ENCODE results near the gene CD200. TPM values are rescaled to one million over a fixed set of nuclear protein-coding genes. Genes with fewer than 3 reads are reported as not detected.

Gene CD200
- total RNA-seq, 1 experiment from 2014 or later, result not detected

DNA sequence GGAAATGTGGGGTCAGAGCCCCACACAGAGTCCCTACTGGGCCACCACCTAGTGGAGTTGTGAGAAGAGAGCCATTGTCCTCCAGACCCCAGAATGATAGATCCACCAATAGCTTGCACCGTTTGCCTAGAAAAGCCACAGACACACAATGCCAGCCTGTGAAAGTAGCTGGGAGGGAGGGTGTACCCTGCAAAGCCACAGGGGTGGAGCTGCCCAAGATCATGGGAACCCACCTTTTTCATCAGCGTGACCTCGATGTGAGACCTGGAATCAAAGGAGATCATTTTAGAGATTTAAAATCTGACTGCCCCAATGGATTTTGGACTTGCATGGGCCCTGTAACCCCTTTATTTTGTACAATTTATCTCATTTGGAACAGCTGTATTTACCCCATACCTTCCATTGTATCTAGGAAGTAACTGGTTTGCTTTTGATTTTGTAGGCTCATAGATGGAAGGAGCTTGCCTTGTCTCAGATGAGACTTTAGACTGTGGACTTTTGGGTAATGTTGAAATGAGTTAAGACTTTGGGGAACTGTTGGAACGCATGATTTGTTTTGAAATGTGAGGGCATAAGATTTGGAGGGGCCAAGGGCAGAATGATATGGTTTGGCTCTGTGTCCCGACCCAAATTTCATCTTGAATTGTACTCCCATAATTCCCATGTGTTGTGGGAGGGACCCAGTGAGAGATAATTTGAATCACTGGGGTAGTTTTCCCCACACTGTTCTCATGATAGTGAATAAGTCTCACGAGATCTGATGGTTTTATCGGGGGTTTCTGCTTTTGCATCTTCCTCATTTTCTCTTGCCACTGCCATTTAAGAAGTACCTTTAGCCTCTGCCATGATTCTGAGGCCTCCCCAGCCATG is 49.0 kb downstream of the CD200 start:
- Histone ChIP-seq H3K36me3 (ENCODE audit: control insufficient read depth, insufficient read depth, low read length) (no peaks in the 10 kb centered on the region), H3K27ac (ENCODE audit: low read length) (no peak overlapping the region), H3K27me3 (ENCODE audit: control insufficient read depth, insufficient read depth, low read length) (no peaks in the 10 kb centered on the region), H3K4me3 (ENCODE audit: low read depth in 2 of 2, low read length in 2 of 2) (no peak overlapping the region), H3K9me3 (ENCODE audit: control insufficient read depth, insufficient read depth, low read depth, low read length) (no peaks in the 10 kb centered on the region), H3K4me1 (ENCODE audit: control insufficient read depth, insufficient read depth, low read length) (no peaks in the 10 kb centered on the region)
- in situ Hi-C loops (cut with HindIII; ENCODE audit: low pct_unique_long_range_greater_than_20kb, low sequenced_read_pairs) (no loop called here), intact Hi-C loops (cut with micrococcal nuclease; ENCODE audit: unreplicated experiment) (no loop called here)
- TF ChIP-seq TCF7L2 (IDR thresholded peaks at IDR 0.05; ENCODE audit: low read depth, low read length), result no peak
- no peak for TF ChIP-seq SIN3A (IDR thresholded peaks at IDR 0.05; ENCODE audit: borderline replicate concordance, insufficient read depth, low read depth, low read length)
- TF ChIP-seq POLR2AphosphoS5 (IDR thresholded peaks at IDR 0.05; ENCODE audit: low read depth, low read length), result no peak
- TF ChIP-seq, protein P1, sequence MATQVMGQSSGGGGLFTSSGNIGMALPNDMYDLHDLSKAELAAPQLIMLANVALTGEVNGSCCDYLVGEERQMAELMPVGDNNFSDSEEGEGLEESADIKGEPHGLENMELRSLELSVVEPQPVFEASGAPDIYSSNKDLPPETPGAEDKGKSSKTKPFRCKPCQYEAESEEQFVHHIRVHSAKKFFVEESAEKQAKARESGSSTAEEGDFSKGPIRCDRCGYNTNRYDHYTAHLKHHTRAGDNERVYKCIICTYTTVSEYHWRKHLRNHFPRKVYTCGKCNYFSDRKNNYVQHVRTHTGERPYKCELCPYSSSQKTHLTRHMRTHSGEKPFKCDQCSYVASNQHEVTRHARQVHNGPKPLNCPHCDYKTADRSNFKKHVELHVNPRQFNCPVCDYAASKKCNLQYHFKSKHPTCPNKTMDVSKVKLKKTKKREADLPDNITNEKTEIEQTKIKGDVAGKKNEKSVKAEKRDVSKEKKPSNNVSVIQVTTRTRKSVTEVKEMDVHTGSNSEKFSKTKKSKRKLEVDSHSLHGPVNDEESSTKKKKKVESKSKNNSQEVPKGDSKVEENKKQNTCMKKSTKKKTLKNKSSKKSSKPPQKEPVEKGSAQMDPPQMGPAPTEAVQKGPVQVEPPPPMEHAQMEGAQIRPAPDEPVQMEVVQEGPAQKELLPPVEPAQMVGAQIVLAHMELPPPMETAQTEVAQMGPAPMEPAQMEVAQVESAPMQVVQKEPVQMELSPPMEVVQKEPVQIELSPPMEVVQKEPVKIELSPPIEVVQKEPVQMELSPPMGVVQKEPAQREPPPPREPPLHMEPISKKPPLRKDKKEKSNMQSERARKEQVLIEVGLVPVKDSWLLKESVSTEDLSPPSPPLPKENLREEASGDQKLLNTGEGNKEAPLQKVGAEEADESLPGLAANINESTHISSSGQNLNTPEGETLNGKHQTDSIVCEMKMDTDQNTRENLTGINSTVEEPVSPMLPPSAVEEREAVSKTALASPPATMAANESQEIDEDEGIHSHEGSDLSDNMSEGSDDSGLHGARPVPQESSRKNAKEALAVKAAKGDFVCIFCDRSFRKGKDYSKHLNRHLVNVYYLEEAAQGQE (IDR thresholded peaks at IDR 0.05; ENCODE audit: insufficient read depth in 1 of 2, low read depth in 2 of 2, low read length in 1 of 2), result no peak
- TF ChIP-seq, protein P2, sequence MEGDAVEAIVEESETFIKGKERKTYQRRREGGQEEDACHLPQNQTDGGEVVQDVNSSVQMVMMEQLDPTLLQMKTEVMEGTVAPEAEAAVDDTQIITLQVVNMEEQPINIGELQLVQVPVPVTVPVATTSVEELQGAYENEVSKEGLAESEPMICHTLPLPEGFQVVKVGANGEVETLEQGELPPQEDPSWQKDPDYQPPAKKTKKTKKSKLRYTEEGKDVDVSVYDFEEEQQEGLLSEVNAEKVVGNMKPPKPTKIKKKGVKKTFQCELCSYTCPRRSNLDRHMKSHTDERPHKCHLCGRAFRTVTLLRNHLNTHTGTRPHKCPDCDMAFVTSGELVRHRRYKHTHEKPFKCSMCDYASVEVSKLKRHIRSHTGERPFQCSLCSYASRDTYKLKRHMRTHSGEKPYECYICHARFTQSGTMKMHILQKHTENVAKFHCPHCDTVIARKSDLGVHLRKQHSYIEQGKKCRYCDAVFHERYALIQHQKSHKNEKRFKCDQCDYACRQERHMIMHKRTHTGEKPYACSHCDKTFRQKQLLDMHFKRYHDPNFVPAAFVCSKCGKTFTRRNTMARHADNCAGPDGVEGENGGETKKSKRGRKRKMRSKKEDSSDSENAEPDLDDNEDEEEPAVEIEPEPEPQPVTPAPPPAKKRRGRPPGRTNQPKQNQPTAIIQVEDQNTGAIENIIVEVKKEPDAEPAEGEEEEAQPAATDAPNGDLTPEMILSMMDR (IDR thresholded peaks at IDR 0.05), result no peak
- BruUV-seq (replicated peaks), result no TSS peak
- ChIA-PET CTCF (no interaction called here), POLR2A (no interaction called here)
- ATAC-seq (no peak), DNase-seq (ENCODE audit: low read depth, low spot score) (no peak)

DNA sequence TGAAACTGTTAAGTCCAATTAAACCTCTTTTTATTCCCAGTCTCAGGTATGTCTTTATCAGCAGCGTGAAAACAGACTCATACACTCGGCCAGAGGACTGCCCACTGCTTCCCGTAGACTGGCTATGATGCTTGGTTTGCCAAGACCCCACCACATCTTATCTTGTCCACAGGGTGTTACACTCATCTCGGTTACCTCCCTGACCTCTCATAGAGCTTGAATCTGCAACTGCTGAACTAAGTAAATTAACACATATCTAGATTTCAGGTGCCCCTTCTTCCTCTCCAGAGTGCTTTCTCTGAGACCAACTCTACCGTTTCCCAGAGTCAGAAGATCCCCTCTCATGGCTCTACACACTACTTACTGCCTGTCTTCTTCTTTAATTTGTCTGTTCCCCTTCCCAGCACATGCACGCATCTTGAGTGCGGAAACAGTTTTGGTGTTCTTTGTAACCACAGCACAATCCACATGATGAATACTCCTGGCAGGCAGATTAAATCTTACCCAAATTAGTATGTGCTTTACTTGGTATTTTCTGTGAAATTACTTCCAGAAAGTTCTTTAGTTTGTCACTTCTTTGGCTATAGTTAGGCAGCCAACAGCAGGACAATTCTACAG is 49.7 kb downstream of the CD200 start:
- H3K36me3 ChIP-seq (ENCODE audit: control insufficient read depth, insufficient read depth, low read length), result no peaks in the 10 kb centered on the region
- CTCF ChIA-PET, result no interaction called here
- intact Hi-C loops (cut with micrococcal nuclease; ENCODE audit: unreplicated experiment), result no loop called here
- H3K27ac ChIP-seq (ENCODE audit: low read length), result no peak overlapping the region
- BruUV-seq (replicated peaks), result no TSS peak
- no peak overlapping the region for H3K4me3 ChIP-seq (ENCODE audit: low read depth in 2 of 2, low read length in 2 of 2)
- no peak for ATAC-seq
- H3K4me1 ChIP-seq (ENCODE audit: control insufficient read depth, insufficient read depth, low read length), result no peaks in the 10 kb centered on the region
- POLR2A ChIA-PET, result no interaction called here
- no peaks in the 10 kb centered on the region for H3K27me3 ChIP-seq (ENCODE audit: control insufficient read depth, insufficient read depth, low read length)
- TF ChIP-seq TCF7L2 (IDR thresholded peaks at IDR 0.05; ENCODE audit: low read depth, low read length), result no peak
- TF ChIP-seq, protein P2 (IDR thresholded peaks at IDR 0.05), result no peak
- TF ChIP-seq SIN3A (IDR thresholded peaks at IDR 0.05; ENCODE audit: borderline replicate concordance, insufficient read depth, low read depth, low read length), result no peak
- TF ChIP-seq, protein P1 (IDR thresholded peaks at IDR 0.05; ENCODE audit: insufficient read depth in 1 of 2, low read depth in 2 of 2, low read length in 1 of 2), result no peak
- no peak for TF ChIP-seq POLR2AphosphoS5 (IDR thresholded peaks at IDR 0.05; ENCODE audit: low read depth, low read length)
- DNase-seq (ENCODE audit: low read depth, low spot score), result no peak
- no peaks in the 10 kb centered on the region for H3K9me3 ChIP-seq (ENCODE audit: control insufficient read depth, insufficient read depth, low read depth, low read length)
- in situ Hi-C loops (cut with HindIII; ENCODE audit: low pct_unique_long_range_greater_than_20kb, low sequenced_read_pairs), result no loop called here
